CD14-positive monocyte (primary cell): Measurements from ENCODE around the gene GPSM3. TPM values are rescaled to one million over a fixed set of nuclear protein-coding genes. Genes with fewer than 3 reads are reported as not detected.

ENCODE experiments used
- DNase-seq, 3 donors: peaks; one replicate each; pipeline ENCODE4 v3.0.0-alpha.2; 2011 to 2022
- H2AFZ ChIP-seq: 2 replicates; pipeline ENCODE4 v1.6.0; 2012; ENCODE audit warnings: mild to moderate bottlenecking, low read depth, low read length, inconsistent platforms; ENCODE audit not compliant: insufficient read depth, poor library complexity, severe bottlenecking
- H3K27ac ChIP-seq, 2 donors: 1 replicate in 1 of 2; 2 replicates in 1 of 2; pipeline ENCODE4 v1.5.1; 2012 to 2013; ENCODE audit warnings: low read length in 2 of 2, control low read depth in 1 of 2, inconsistent platforms in 1 of 2, low read depth in 1 of 2, mild to moderate bottlenecking in 1 of 2
- H3K27me3 ChIP-seq, 2 donors: one replicate each; pipeline versions ENCODE4 v1.6.0 to v1.6.1; 2011 to 2013; ENCODE audit warnings: low read length in 2 of 2; ENCODE audit not compliant: control insufficient read depth in 2 of 2, insufficient read depth in 2 of 2
- H3K36me3 ChIP-seq, 2 donors: replicated peaks in 1 of 2; 1 replicate in 1 of 2; 2 replicates in 1 of 2; pipeline versions ENCODE4 v1.5.1 to v1.6.1; 2012 to 2013; ENCODE audit warnings: low read length in 2 of 2, control low read depth in 1 of 2, inconsistent platforms in 1 of 2, mild to moderate bottlenecking in 1 of 2; ENCODE audit not compliant: insufficient read depth in 2 of 2, control insufficient read depth in 1 of 2
- H3K4me1 ChIP-seq, 2 donors: 1 replicate in 1 of 2; 2 replicates in 1 of 2; pipeline versions ENCODE4 v1.5.1 to v1.6.1; 2012 to 2013; ENCODE audit warnings: low read length in 2 of 2, control low read depth in 1 of 2, inconsistent platforms in 1 of 2, mild to moderate bottlenecking in 1 of 2, moderate library complexity in 1 of 2; ENCODE audit not compliant: insufficient read depth in 2 of 2, control insufficient read depth in 1 of 2
- H3K4me2 ChIP-seq: replicated peaks from 2 replicates; pipeline ENCODE3; 2012; ENCODE audit warnings: low read length, moderate library complexity, mild to moderate bottlenecking; ENCODE audit not compliant: poor library complexity, severe bottlenecking; ENCODE audit errors: extremely low read depth
- H3K4me3 ChIP-seq, 3 experiments: fragments of 200-600 bp in 1 of 3; sonication (generic) in 1 of 3; replicated peaks in 1 of 3; 1 replicate in 2 of 3; 2 replicates in 1 of 3; pipeline ENCODE4 v1.5.1; 2011 to 2013; ENCODE audit warnings: low read length in 3 of 3, mild to moderate bottlenecking in 3 of 3, control low read depth in 2 of 3, low read depth in 2 of 3, inconsistent platforms in 1 of 3, moderate library complexity in 1 of 3
- H3K79me2 ChIP-seq: 2 replicates; pipeline ENCODE4 v1.6.0; 2012; ENCODE audit warnings: mild to moderate bottlenecking, control low read depth, inconsistent platforms, low read length, moderate library complexity; ENCODE audit not compliant: insufficient read depth
- H3K9ac ChIP-seq: 2 replicates; pipeline ENCODE4 v1.6.0; 2017; ENCODE audit warnings: low read length, mild to moderate bottlenecking; ENCODE audit not compliant: insufficient read depth, poor library complexity, severe bottlenecking
- H3K9me3 ChIP-seq, 2 donors: replicated peaks in 1 of 2; 1 replicate in 1 of 2; 2 replicates in 1 of 2; pipeline versions ENCODE4 v1.5.1 to v1.6.1; 2012 to 2013; ENCODE audit warnings: low read length in 2 of 2, control low read depth in 1 of 2; ENCODE audit not compliant: control insufficient read depth in 1 of 2, insufficient read depth in 1 of 2
- H4K20me1 ChIP-seq: 2 replicates; pipeline ENCODE4 v1.6.0; 2012; ENCODE audit warnings: mild to moderate bottlenecking, low read length, control low read depth, moderate library complexity; ENCODE audit not compliant: insufficient read depth
- H3K27ac Mint-ChIP-seq, 7 donors: one replicate each; pipeline ENCODE4 v1.8.0; 2020; ENCODE audit warnings: mild to moderate bottlenecking in 7 of 7, mixed read lengths in 7 of 7, moderate library complexity in 6 of 7, inconsistent platforms in 2 of 7
- H3K27me3 Mint-ChIP-seq, 3 donors: one replicate each; pipeline ENCODE4 v1.8.0; 2021 to 2022; ENCODE audit warnings: low read depth in 3 of 3, mild to moderate bottlenecking in 3 of 3, mixed read lengths in 3 of 3, moderate library complexity in 3 of 3, inconsistent platforms in 1 of 3
- H3K36me3 Mint-ChIP-seq, 2 donors: one replicate each; pipeline ENCODE4 v1.8.0; 2020; ENCODE audit warnings: mixed read lengths in 2 of 2, inconsistent platforms in 1 of 2, mild to moderate bottlenecking in 1 of 2
- H3K4me1 Mint-ChIP-seq: one replicate; pipeline ENCODE4 v1.8.0; 2020; ENCODE audit warnings: mild to moderate bottlenecking, mixed read lengths
- H3K4me3 Mint-ChIP-seq, 2 donors: one replicate each; pipeline ENCODE4 v1.8.0; 2020; ENCODE audit warnings: mild to moderate bottlenecking in 2 of 2, mixed read lengths in 2 of 2, moderate library complexity in 1 of 2
- H3K9me3 Mint-ChIP-seq, 7 donors: one replicate each; pipeline ENCODE4 v1.8.0; 2020 to 2022; ENCODE audit warnings: mixed read lengths in 7 of 7, mild to moderate bottlenecking in 6 of 7, moderate library complexity in 6 of 7, inconsistent platforms in 2 of 7
- WGBS: methylation state at CpG from one replicate; pipeline ENCODE4 v1.1.5; 2013; ENCODE audit warnings: missing lambda C conversion rate; ENCODE audit not compliant: insufficient coverage; 5-methylcytosine and 5-hydroxymethylcytosine counted together
- intact Hi-C, 2 donors: fragments of 100-400 bp; cut with micrococcal nuclease; formaldehyde crosslinking; loops; one replicate each; pipeline versions ENCODE4 v1.15.0 to v1.15.1; 2023
- polyA plus RNA-seq, 3 donors: library from polyadenylated mRNA; depleted of rRNA in 1 of 3; unstranded in 2 of 3; stranded (reverse) in 1 of 3; fragments of 300-500 nt in 2 of 3; fragments of >200 nt in 1 of 3; fragmentation: Illumina TruSeq in 2 of 3; gene quantifications; 1 replicate in 2 of 3; 2 replicates in 1 of 3; pipeline ENCODE4 v1.2.3, GENCODE V29; 2012 to 2021
- TF ChIP-seq, protein P1 (sequence below): fragments of 200-600 bp; IDR thresholded peaks from one replicate; pipeline ENCODE4 v1.8.0; 2022; ENCODE audit warnings: antibody characterized with exemption, mild to moderate bottlenecking

The GPSM3 gene
- polyA plus RNA-seq, 3 donors = 86.1 to 340 (median 101) TPM

- Mint-ChIP-seq H3K4me1 (peaks cover 45% of the 10 kb centered on the region), H3K36me3 (no peaks in the 10 kb centered on the region), H3K4me3 (peak overlapping the region; percentile 92 to 97), H3K27ac (peak overlapping the region; percentile 99 to 100 (median 100)), H3K27me3 (peaks cover 0 to 12% (median 2%) of the 10 kb centered on the region in 3 donors), H3K9me3 (peaks cover 0 to 3% (median 0%) of the 10 kb centered on the region in 7 donors)
- intact Hi-C loops = loop anchor here in 1 of 2 donors (5.0 kb wide), 1 partner anchor 80 kb away; no protein-coding TSS in a partner anchor
- peaks cover 41 to 49% of the 10 kb centered on the region in 2 donors for H3K4me1 ChIP-seq
- H2AFZ ChIP-seq = peak overlapping the region; percentile 19
- peak; percentile 71 to 93 (median 79) for DNase-seq
- TF ChIP-seq, protein P1, sequence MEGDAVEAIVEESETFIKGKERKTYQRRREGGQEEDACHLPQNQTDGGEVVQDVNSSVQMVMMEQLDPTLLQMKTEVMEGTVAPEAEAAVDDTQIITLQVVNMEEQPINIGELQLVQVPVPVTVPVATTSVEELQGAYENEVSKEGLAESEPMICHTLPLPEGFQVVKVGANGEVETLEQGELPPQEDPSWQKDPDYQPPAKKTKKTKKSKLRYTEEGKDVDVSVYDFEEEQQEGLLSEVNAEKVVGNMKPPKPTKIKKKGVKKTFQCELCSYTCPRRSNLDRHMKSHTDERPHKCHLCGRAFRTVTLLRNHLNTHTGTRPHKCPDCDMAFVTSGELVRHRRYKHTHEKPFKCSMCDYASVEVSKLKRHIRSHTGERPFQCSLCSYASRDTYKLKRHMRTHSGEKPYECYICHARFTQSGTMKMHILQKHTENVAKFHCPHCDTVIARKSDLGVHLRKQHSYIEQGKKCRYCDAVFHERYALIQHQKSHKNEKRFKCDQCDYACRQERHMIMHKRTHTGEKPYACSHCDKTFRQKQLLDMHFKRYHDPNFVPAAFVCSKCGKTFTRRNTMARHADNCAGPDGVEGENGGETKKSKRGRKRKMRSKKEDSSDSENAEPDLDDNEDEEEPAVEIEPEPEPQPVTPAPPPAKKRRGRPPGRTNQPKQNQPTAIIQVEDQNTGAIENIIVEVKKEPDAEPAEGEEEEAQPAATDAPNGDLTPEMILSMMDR = peak; percentile 22
- H3K27ac ChIP-seq = peak overlapping the region; percentile 98 to 99
- H3K27me3 ChIP-seq = no peaks in the 10 kb centered on the region
- peak overlapping the region; percentile 90 for H3K4me2 ChIP-seq
- H4K20me1 ChIP-seq = no peaks in the 10 kb centered on the region
- peak overlapping the region; percentile 98 for H3K9ac ChIP-seq
- peak overlapping the region; percentile 61 to 92 (median 86) for H3K4me3 ChIP-seq
- H3K79me2 ChIP-seq = peaks cover 29% of the 10 kb centered on the region
- 52% methylated on average over 22 of the region's 28 CpGs for WGBS
- H3K9me3 ChIP-seq = no peaks in the 10 kb centered on the region
- no peaks in the 10 kb centered on the region for H3K36me3 ChIP-seq
These were observed 4.5 kb upstream of the GPSM3 start for GRCh38 chr6:32196682-32197616.

DNA sequence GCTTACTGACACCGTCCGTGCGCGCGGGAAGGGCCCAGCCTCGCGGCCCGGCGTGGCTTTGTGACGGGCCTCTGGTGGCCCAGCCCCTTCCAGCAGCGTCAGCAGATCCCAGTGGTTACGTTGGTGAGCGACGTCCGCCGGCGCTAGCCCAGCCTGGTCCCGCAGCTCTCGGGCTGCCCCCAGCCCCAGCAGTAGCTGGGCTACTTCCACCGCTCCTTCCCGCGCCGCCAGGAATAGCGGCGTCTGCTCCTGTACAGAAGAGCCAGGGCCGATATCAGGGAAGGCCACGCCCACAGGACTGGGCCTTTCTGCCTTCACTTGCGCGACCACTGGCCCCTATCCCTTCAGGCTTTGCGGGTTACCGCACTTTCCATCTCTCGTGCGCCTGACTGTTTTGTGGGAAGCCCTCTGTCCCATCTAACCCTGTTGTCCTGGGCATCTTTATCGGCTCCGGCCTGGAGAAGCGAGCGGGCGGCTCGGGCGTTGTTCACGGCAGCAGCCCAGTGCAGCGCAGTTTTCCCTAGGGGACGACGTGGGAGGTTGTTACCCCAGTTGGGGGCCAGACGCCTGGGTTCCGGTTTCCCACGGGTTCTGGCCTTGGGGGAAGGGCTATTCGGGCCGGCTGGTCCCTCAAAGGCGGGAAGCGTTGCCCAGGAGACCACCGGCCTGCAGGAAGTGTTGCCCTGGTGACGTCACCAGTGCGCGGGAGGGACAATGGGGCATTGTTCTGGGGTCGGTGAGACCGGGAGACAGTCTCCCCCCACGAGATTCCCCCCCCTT lies 3.6 kb upstream of the GPSM3 start:
- peaks cover 0 to 3% (median 0%) of the 10 kb centered on the region in 7 donors for H3K9me3 Mint-ChIP-seq
- DNase-seq = peak; percentile 72 to 83 (median 81)
- Histone ChIP-seq H3K27me3 (no peaks in the 10 kb centered on the region), H3K4me3 (peak overlapping the region; percentile 61 to 92 (median 86)), H3K27ac (peak overlapping the region; percentile 98 to 99), H3K36me3 (peaks cover 0 to 4% of the 10 kb centered on the region in 2 donors), H3K4me2 (peak overlapping the region; percentile 90), H3K9ac (peak overlapping the region; percentile 98), H3K9me3 (no peaks in the 10 kb centered on the region), H3K79me2 (peaks cover 38% of the 10 kb centered on the region), H4K20me1 (no peaks in the 10 kb centered on the region), H3K4me1 (peaks cover 49 to 58% of the 10 kb centered on the region in 2 donors), H2AFZ (no peak overlapping the region)
- TF ChIP-seq, protein P1 = no peak
- peaks cover 53% of the 10 kb centered on the region for H3K4me1 Mint-ChIP-seq
- intact Hi-C loops = loop anchor here (1.0 to 5.0 kb wide), 4 partner anchors 17 to 79 kb away; partner anchors contain the start of genes RNF5 (in 2 of the 2) and FKBPL (in 1 of the 2)
- peak overlapping the region; percentile 92 to 97 for H3K4me3 Mint-ChIP-seq
- under 1% methylated on average over 49 of the region's 58 CpGs for WGBS
- H3K27ac Mint-ChIP-seq = peak overlapping the region; percentile 99 to 100 (median 100)
- peaks cover 0 to 12% (median 2%) of the 10 kb centered on the region in 3 donors for H3K27me3 Mint-ChIP-seq
- H3K36me3 Mint-ChIP-seq = peaks cover 3 to 5% of the 10 kb centered on the region in 2 donors
